PFSK-1 (cell line): ENCODE measurements around the gene KLHDC1.

Experiments
- POLR2AphosphoS5 ChIP-seq: IDR thresholded peaks from 2 replicates; pipeline ENCODE4 v1.6.1; 2012; ENCODE audit warnings: low read depth, mild to moderate bottlenecking, control low read depth, low read length, moderate library complexity
- REST ChIP-seq, 2 experiments: IDR thresholded peaks; 2 replicates each; pipeline versions ENCODE4 v1.6.1 to v1.8.0; 2011 to 2012; ENCODE audit warnings: low read depth in 2 of 2, low read length in 2 of 2, control low read depth in 1 of 2, inconsistent platforms in 1 of 2, mild to moderate bottlenecking in 1 of 2, moderate library complexity in 1 of 2; ENCODE audit not compliant: insufficient read depth in 1 of 2
- TAF1 ChIP-seq: IDR thresholded peaks from 2 replicates; pipeline ENCODE4 v1.6.1; 2012; ENCODE audit warnings: low read length, control low read depth, borderline replicate concordance; ENCODE audit not compliant: insufficient read depth

GRCh38 chr14:49733836-49734235, 40.9 kb downstream of the KLHDC1 start:
- TF ChIP-seq REST (IDR thresholded peaks at IDR 0.05; ENCODE audit: insufficient read depth in 1 of 2, low read depth in 2 of 2, low read length in 2 of 2) (no peak), POLR2AphosphoS5 (no peak), TAF1 (no peak)
